PC-3 (cell line): Measurements from ENCODE around the gene SPIRE2.

Experiments used
- EZH2phosphoT487 ChIP-seq: fragments of 300-600 bp; sonication (generic); IDR thresholded peaks from 2 replicates; pipeline ENCODE4 v1.6.1; 2018; ENCODE audit warnings: mild to moderate bottlenecking, antibody characterized with exemption, low read length, borderline replicate concordance
- TF ChIP-seq, protein P1 (sequence below): fragments of 300-600 bp; sonication (generic); conservative IDR thresholded peaks from 2 replicates; pipeline ENCODE4 v1.5.1; 2017; ENCODE audit warnings: antibody characterized with exemption, low read depth, mild to moderate bottlenecking, low read length

DNA sequence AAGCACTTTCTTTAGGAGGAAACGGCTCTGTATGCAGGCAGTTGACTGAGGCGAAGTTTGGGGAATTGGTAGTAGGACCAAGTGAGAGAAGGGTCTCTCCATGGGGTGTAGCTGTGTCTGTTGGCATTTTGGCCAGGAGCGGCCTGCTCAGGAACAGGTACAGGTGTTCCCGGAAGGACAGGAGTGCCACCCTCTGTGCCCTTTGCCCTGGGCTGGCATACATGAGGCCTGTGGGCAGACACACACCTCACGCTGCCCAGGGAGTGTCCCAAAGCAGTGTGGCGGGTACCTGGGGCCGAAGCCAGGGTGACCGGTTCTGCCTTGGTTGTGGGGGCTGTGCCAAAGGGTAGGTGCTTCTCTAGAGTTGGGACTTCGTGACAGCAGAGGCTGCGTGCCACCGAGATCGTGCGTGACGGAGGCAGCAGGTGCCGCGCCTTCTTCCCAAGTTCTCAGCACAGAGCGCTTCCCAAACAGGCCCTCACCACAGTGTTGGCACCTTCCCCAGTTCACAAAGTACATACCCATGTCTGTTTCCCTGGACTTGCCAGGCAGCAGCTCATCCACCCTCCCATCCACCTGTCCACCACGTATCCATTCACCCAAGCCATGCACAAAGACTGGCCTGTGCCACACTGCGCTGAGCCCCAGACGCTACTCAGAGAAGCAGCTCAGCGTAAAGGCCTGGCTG is 25.2 kb downstream of the SPIRE2 start:
- TF ChIP-seq, protein P1, sequence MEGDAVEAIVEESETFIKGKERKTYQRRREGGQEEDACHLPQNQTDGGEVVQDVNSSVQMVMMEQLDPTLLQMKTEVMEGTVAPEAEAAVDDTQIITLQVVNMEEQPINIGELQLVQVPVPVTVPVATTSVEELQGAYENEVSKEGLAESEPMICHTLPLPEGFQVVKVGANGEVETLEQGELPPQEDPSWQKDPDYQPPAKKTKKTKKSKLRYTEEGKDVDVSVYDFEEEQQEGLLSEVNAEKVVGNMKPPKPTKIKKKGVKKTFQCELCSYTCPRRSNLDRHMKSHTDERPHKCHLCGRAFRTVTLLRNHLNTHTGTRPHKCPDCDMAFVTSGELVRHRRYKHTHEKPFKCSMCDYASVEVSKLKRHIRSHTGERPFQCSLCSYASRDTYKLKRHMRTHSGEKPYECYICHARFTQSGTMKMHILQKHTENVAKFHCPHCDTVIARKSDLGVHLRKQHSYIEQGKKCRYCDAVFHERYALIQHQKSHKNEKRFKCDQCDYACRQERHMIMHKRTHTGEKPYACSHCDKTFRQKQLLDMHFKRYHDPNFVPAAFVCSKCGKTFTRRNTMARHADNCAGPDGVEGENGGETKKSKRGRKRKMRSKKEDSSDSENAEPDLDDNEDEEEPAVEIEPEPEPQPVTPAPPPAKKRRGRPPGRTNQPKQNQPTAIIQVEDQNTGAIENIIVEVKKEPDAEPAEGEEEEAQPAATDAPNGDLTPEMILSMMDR, result no peak
- TF ChIP-seq EZH2phosphoT487, result no peak
